ENCODE results near the gene PDZRN4.

- no peak for TF ChIP-seq CTCF (IDR thresholded peaks at IDR 0.05)
- no peak for TF ChIP-seq POLR2A (IDR thresholded peaks at IDR 0.05)
- TF ChIP-seq EP300 (IDR thresholded peaks at IDR 0.05) = no peak
Measured at GRCh38 chr12:41250748-41251147, 62.6 kb downstream of the PDZRN4 start.

All from ovary (tissue), 3 donors.